ENCODE results near the gene PLCH1.

PLCH1 gene

GRCh38 chr3:155368786-155369185, 376.1 kb downstream of the PLCH1 start:
- no peak for ATAC-seq
- TF ChIP-seq, protein P1, sequence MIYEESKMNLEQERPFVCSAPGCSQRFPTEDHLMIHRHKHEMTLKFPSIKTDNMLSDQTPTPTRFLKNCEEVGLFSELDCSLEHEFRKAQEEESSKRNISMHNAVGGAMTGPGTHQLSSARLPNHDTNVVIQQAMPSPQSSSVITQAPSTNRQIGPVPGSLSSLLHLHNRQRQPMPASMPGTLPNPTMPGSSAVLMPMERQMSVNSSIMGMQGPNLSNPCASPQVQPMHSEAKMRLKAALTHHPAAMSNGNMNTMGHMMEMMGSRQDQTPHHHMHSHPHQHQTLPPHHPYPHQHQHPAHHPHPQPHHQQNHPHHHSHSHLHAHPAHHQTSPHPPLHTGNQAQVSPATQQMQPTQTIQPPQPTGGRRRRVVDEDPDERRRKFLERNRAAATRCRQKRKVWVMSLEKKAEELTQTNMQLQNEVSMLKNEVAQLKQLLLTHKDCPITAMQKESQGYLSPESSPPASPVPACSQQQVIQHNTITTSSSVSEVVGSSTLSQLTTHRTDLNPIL (CRISPR knock-in tag; IDR thresholded peaks at IDR 0.05; ENCODE audit: low read depth) = no peak
- TF ChIP-seq ESRRG (CRISPR knock-in tag; IDR thresholded peaks at IDR 0.05) (no peak), ISL1 (CRISPR knock-in tag; IDR thresholded peaks at IDR 0.05) (no peak), ZC3H10 (CRISPR knock-in tag; IDR thresholded peaks at IDR 0.05) (no peak)

GRCh38 chr3:155367506-155367905, 377.4 kb downstream of the PLCH1 start:
- TF ChIP-seq ARNTL (CRISPR knock-in tag; IDR thresholded peaks at IDR 0.05; ENCODE audit: borderline replicate concordance, low read depth) (no peak), OSR1 (CRISPR knock-in tag; IDR thresholded peaks at IDR 0.05) (no peak), TCF4 (CRISPR knock-in tag; IDR thresholded peaks at IDR 0.05; ENCODE audit: borderline replicate concordance) (no peak), SNAI2 (CRISPR knock-in tag; IDR thresholded peaks at IDR 0.05) (no peak), RARB (CRISPR knock-in tag; IDR thresholded peaks at IDR 0.05) (no peak), GLIS3 (CRISPR knock-in tag; IDR thresholded peaks at IDR 0.05) (no peak), ZFP30 (CRISPR knock-in tag; IDR thresholded peaks at IDR 0.05) (no peak), TOX (CRISPR knock-in tag; IDR thresholded peaks at IDR 0.05; ENCODE audit: borderline replicate concordance) (no peak), BACH2 (CRISPR knock-in tag; IDR thresholded peaks at IDR 0.05; ENCODE audit: borderline replicate concordance) (no peak), CSDC2 (CRISPR knock-in tag; IDR thresholded peaks at IDR 0.05) (no peak), ZC3H10 (CRISPR knock-in tag; IDR thresholded peaks at IDR 0.05) (no peak), ZNF70 (CRISPR knock-in tag; IDR thresholded peaks at IDR 0.05) (no peak), CSRNP3 (CRISPR knock-in tag; IDR thresholded peaks at IDR 0.05) (no peak), ZNF8 (CRISPR knock-in tag; IDR thresholded peaks at IDR 0.05) (no peak)
- TF ChIP-seq, protein P2, sequence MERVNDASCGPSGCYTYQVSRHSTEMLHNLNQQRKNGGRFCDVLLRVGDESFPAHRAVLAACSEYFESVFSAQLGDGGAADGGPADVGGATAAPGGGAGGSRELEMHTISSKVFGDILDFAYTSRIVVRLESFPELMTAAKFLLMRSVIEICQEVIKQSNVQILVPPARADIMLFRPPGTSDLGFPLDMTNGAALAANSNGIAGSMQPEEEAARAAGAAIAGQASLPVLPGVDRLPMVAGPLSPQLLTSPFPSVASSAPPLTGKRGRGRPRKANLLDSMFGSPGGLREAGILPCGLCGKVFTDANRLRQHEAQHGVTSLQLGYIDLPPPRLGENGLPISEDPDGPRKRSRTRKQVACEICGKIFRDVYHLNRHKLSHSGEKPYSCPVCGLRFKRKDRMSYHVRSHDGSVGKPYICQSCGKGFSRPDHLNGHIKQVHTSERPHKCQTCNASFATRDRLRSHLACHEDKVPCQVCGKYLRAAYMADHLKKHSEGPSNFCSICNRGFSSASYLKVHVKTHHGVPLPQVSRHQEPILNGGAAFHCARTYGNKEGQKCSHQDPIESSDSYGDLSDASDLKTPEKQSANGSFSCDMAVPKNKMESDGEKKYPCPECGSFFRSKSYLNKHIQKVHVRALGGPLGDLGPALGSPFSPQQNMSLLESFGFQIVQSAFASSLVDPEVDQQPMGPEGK (CRISPR knock-in tag; IDR thresholded peaks at IDR 0.05; ENCODE audit: borderline replicate concordance) = no peak
- TF ChIP-seq, protein P1 (CRISPR knock-in tag; IDR thresholded peaks at IDR 0.05; ENCODE audit: low read depth) = no peak
- TF ChIP-seq, protein P3, sequence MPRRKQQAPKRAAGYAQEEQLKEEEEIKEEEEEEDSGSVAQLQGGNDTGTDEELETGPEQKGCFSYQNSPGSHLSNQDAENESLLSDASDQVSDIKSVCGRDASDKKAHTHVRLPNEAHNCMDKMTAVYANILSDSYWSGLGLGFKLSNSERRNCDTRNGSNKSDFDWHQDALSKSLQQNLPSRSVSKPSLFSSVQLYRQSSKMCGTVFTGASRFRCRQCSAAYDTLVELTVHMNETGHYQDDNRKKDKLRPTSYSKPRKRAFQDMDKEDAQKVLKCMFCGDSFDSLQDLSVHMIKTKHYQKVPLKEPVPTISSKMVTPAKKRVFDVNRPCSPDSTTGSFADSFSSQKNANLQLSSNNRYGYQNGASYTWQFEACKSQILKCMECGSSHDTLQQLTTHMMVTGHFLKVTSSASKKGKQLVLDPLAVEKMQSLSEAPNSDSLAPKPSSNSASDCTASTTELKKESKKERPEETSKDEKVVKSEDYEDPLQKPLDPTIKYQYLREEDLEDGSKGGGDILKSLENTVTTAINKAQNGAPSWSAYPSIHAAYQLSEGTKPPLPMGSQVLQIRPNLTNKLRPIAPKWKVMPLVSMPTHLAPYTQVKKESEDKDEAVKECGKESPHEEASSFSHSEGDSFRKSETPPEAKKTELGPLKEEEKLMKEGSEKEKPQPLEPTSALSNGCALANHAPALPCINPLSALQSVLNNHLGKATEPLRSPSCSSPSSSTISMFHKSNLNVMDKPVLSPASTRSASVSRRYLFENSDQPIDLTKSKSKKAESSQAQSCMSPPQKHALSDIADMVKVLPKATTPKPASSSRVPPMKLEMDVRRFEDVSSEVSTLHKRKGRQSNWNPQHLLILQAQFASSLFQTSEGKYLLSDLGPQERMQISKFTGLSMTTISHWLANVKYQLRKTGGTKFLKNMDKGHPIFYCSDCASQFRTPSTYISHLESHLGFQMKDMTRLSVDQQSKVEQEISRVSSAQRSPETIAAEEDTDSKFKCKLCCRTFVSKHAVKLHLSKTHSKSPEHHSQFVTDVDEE (CRISPR knock-in tag; IDR thresholded peaks at IDR 0.05) = no peak
- ATAC-seq = no peak

- ATAC-seq = no peak
- no peak for TF ChIP-seq TCF4 (CRISPR knock-in tag; IDR thresholded peaks at IDR 0.05; ENCODE audit: borderline replicate concordance)
- TF ChIP-seq OSR1 (CRISPR knock-in tag; IDR thresholded peaks at IDR 0.05) = no peak
- TF ChIP-seq PPARA (CRISPR knock-in tag; IDR thresholded peaks at IDR 0.05; ENCODE audit: borderline replicate concordance) = no peak
- no peak for TF ChIP-seq BACH2 (CRISPR knock-in tag; IDR thresholded peaks at IDR 0.05; ENCODE audit: borderline replicate concordance)
- TF ChIP-seq TOX (CRISPR knock-in tag; IDR thresholded peaks at IDR 0.05; ENCODE audit: borderline replicate concordance) = no peak
- TF ChIP-seq, protein P4, sequence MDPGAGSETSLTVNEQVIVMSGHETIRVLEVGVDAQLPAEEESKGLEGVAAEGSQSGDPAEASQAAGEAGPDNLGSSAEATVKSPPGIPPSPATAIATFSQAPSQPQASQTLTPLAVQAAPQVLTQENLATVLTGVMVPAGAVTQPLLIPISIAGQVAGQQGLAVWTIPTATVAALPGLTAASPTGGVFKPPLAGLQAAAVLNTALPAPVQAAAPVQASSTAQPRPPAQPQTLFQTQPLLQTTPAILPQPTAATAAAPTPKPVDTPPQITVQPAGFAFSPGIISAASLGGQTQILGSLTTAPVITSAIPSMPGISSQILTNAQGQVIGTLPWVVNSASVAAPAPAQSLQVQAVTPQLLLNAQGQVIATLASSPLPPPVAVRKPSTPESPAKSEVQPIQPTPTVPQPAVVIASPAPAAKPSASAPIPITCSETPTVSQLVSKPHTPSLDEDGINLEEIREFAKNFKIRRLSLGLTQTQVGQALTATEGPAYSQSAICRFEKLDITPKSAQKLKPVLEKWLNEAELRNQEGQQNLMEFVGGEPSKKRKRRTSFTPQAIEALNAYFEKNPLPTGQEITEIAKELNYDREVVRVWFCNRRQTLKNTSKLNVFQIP (CRISPR knock-in tag; IDR thresholded peaks at IDR 0.05; ENCODE audit: borderline replicate concordance, low read depth) = no peak
- TF ChIP-seq GLIS3 (CRISPR knock-in tag; IDR thresholded peaks at IDR 0.05) = no peak
- TF ChIP-seq, protein P3 (CRISPR knock-in tag; IDR thresholded peaks at IDR 0.05) = no peak
- no peak for TF ChIP-seq ZNF70 (CRISPR knock-in tag; IDR thresholded peaks at IDR 0.05)
- no peak for TF ChIP-seq ZNF565 (CRISPR knock-in tag; conservative IDR thresholded peaks at IDR 0.05; ENCODE audit: low read depth)
- TF ChIP-seq SNAI2 (CRISPR knock-in tag; IDR thresholded peaks at IDR 0.05) = no peak
These were observed 379.6 kb downstream of the PLCH1 start for GRCh38 chr3:155365178-155365783.
